Thyroid gland (tissue), 4 donors: Measurements from ENCODE around the gene SLC12A5.
"Not testable (repeated sequence)": the region's sequence is repeated elsewhere in the genome, so short reads cannot be mapped to it uniquely, and the experiment has no call there.

Experiments used
- POLR2A ChIP-seq, 2 donors: fragments of 450-650 bp; IDR thresholded peaks; one replicate each; pipeline ENCODE4 v1.6.1; 2017; ENCODE audit warnings: antibody characterized with exemption in 2 of 2, mild to moderate bottlenecking in 2 of 2, moderate library complexity in 1 of 2
- TF ChIP-seq, protein P1 (sequence below), 6 experiments: fragments of 200-600 bp in 3 of 6; fragments of 450-650 bp in 3 of 6; sonication (generic) in 3 of 6; IDR thresholded peaks; one replicate each; pipeline ENCODE4 v1.5.1; 2016 to 2019; ENCODE audit warnings: antibody characterized with exemption in 6 of 6, mild to moderate bottlenecking in 2 of 6, inconsistent platforms in 1 of 6, moderate library complexity in 1 of 6

DNA sequence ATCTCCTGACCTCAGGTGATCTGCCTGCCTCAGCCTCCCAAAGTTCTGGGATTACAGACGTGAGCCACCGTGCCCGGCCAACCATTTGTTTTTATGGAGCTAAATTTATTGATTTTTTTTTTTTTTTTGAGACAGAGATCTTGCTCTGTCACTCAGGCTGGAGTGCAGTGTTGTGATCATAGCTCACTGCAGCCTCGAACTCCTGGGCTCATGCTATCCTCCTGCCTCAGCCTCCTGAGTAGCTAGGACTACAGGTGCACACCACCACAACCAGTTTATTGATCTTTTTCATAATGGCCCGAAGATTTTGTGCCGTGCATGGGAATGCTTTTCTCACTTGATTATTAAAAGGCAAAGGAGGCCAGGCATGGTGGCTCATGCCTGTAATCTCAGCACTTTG lies 40.2 kb upstream of the SLC12A5 start:
- TF ChIP-seq, protein P1, sequence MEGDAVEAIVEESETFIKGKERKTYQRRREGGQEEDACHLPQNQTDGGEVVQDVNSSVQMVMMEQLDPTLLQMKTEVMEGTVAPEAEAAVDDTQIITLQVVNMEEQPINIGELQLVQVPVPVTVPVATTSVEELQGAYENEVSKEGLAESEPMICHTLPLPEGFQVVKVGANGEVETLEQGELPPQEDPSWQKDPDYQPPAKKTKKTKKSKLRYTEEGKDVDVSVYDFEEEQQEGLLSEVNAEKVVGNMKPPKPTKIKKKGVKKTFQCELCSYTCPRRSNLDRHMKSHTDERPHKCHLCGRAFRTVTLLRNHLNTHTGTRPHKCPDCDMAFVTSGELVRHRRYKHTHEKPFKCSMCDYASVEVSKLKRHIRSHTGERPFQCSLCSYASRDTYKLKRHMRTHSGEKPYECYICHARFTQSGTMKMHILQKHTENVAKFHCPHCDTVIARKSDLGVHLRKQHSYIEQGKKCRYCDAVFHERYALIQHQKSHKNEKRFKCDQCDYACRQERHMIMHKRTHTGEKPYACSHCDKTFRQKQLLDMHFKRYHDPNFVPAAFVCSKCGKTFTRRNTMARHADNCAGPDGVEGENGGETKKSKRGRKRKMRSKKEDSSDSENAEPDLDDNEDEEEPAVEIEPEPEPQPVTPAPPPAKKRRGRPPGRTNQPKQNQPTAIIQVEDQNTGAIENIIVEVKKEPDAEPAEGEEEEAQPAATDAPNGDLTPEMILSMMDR (IDR thresholded peaks at IDR 0.05): not testable (repeated sequence)
- TF ChIP-seq POLR2A (IDR thresholded peaks at IDR 0.05): not testable (repeated sequence)
